Transverse colon (tissue), 4 donors: Measurements from ENCODE around the gene ECHS1.

Source experiments
- POLR2A ChIP-seq: fragments of 450-650 bp; IDR thresholded peaks from one replicate; pipeline ENCODE4 v1.6.1; 2016; ENCODE audit warnings: antibody characterized with exemption, mild to moderate bottlenecking, moderate library complexity
- POLR2AphosphoS5 ChIP-seq, 3 donors: sonication (generic); formaldehyde crosslinking; IDR thresholded peaks; one replicate each; pipeline ENCODE4 v1.6.1; 2016; ENCODE audit warnings: antibody characterized with exemption in 3 of 3
- TF ChIP-seq, protein P1 (sequence below), 5 experiments: fragments of 200-600 bp in 3 of 5; fragments of 450-650 bp in 2 of 5; sonication (generic) in 3 of 5; IDR thresholded peaks; 1 replicate in 2 of 5; 2 replicates in 3 of 5; pipeline ENCODE4 v1.5.1; 2016 to 2017; ENCODE audit warnings: antibody characterized with exemption in 5 of 5, inconsistent platforms in 3 of 5, mild to moderate bottlenecking in 2 of 5, moderate library complexity in 1 of 5

DNA sequence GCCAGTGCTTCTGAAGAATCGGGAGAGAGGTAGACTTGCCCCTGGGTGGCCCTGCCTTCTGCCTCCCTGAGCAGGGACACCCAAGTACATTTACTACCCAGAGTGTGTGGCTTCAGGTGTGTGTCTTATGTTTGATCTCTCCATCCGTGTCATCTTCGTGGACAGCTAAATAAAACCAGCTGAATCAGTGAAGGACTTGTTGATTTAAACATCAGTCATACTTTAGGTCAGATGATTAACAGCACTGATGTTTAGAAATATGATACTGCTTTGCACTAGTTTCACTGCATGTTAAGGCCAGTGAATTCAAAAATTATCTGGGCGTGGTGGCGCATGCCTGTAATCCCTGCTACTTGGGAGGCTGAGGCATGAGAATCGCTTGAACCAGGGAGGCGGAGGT, 24.8 kb upstream of the ECHS1 start:
- TF ChIP-seq POLR2AphosphoS5 (IDR thresholded peaks at IDR 0.05) (no peak), POLR2A (no peak)
- TF ChIP-seq, protein P1, sequence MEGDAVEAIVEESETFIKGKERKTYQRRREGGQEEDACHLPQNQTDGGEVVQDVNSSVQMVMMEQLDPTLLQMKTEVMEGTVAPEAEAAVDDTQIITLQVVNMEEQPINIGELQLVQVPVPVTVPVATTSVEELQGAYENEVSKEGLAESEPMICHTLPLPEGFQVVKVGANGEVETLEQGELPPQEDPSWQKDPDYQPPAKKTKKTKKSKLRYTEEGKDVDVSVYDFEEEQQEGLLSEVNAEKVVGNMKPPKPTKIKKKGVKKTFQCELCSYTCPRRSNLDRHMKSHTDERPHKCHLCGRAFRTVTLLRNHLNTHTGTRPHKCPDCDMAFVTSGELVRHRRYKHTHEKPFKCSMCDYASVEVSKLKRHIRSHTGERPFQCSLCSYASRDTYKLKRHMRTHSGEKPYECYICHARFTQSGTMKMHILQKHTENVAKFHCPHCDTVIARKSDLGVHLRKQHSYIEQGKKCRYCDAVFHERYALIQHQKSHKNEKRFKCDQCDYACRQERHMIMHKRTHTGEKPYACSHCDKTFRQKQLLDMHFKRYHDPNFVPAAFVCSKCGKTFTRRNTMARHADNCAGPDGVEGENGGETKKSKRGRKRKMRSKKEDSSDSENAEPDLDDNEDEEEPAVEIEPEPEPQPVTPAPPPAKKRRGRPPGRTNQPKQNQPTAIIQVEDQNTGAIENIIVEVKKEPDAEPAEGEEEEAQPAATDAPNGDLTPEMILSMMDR (IDR thresholded peaks at IDR 0.05): no peak
